ENCODE data around the gene POU4F1. TPM values are rescaled to one million over a fixed set of nuclear protein-coding genes. Genes with fewer than 3 reads are reported as not detected.

Gene POU4F1
- total and polyA plus RNA-seq, 2 donors (not counting 1 experiment from before 2014, with no cell fraction given) = 0.17 to 0.51 TPM

DNA sequence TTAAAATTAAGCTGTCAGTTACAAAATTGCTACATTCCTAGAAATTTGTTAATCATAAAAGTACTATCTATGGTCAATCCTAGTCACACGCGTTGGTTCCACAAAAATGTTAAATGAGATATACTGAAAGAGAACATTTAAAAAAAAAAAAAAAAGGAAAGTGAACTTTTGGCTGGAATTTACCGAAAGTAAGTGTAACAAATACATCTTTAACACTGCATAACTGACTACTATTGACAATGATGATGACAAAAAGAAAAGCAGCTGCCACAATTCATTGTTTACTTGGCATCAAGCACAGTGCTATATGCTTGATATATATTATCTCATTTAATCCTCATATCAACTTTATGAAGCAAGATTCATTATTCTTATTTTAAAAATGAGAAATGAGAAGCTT is 19.8 kb upstream of the POU4F1 start:
- H3K4me3 Mint-ChIP-seq = no peak overlapping the region
- Histone ChIP-seq H3K27me3 (replicated peaks in 1 of 4; ENCODE audit: control extremely low read depth in 1 of 4, control insufficient read depth in 3 of 4, insufficient read depth in 4 of 4, low read length in 3 of 4) (no peaks in the 10 kb centered on the region), H3K9me3 (ENCODE audit: control extremely low read depth in 1 of 3, control insufficient read depth in 2 of 3, insufficient read depth in 1 of 3, low read length in 2 of 3) (no peaks in the 10 kb centered on the region), H4K20me1 (ENCODE audit: control insufficient read depth, insufficient read depth, low read length, poor library complexity, severe bottlenecking) (peaks cover 9% of the 10 kb centered on the region), H3K4me3 (ENCODE audit: control extremely low read depth in 1 of 5, extremely low read depth in 1 of 5, insufficient read depth in 1 of 5, low read depth in 2 of 5, low read length in 4 of 5) (no peak overlapping the region), H3K36me3 (replicated peaks in 1 of 2; ENCODE audit: control extremely low read depth in 1 of 2, control insufficient read depth in 1 of 2, extremely low read depth in 1 of 2, insufficient read depth in 2 of 2, low read length in 1 of 2) (peaks cover 0 to 29% of the 10 kb centered on the region in 2 experiments), H2AFZ (ENCODE audit: insufficient read depth, low read depth, low read length, poor library complexity, severe bottlenecking) (no peak overlapping the region), H3K4me1 (ENCODE audit: control insufficient read depth in 2 of 2, insufficient read depth in 2 of 2, low read length in 2 of 2) (no peaks in the 10 kb centered on the region), H3K4me2 (replicated peaks; ENCODE audit: low read depth, low read length, poor library complexity, severe bottlenecking) (no peak overlapping the region), H3K79me2 (ENCODE audit: control insufficient read depth, insufficient read depth, low read length) (no peaks in the 10 kb centered on the region), H3K27ac (ENCODE audit: low read length in 2 of 2) (no peak overlapping the region), H3K9ac (ENCODE audit: low read length) (no peak overlapping the region)
- H3K27me3 Mint-ChIP-seq = no peaks in the 10 kb centered on the region
- ATAC-seq (ENCODE audit: low read depth) (no peak), DNase-seq (no peak)
- ChIA-PET CTCF (no interaction called here), POLR2A (no interaction called here)
- TF ChIP-seq, protein P1, sequence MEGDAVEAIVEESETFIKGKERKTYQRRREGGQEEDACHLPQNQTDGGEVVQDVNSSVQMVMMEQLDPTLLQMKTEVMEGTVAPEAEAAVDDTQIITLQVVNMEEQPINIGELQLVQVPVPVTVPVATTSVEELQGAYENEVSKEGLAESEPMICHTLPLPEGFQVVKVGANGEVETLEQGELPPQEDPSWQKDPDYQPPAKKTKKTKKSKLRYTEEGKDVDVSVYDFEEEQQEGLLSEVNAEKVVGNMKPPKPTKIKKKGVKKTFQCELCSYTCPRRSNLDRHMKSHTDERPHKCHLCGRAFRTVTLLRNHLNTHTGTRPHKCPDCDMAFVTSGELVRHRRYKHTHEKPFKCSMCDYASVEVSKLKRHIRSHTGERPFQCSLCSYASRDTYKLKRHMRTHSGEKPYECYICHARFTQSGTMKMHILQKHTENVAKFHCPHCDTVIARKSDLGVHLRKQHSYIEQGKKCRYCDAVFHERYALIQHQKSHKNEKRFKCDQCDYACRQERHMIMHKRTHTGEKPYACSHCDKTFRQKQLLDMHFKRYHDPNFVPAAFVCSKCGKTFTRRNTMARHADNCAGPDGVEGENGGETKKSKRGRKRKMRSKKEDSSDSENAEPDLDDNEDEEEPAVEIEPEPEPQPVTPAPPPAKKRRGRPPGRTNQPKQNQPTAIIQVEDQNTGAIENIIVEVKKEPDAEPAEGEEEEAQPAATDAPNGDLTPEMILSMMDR (IDR thresholded peaks at IDR 0.05) = no peak
- TF ChIP-seq EZH2 (IDR thresholded peaks at IDR 0.05; ENCODE audit: borderline replicate concordance, insufficient read depth, low read depth, low read length, poor library complexity, severe bottlenecking) = no peak
- WGBS (ENCODE audit: insufficient coverage) = no CpG with 5 or more reads among the region's 3 CpGs
- no peaks in the 10 kb centered on the region for H3K4me1 Mint-ChIP-seq
- H3K9me3 Mint-ChIP-seq (ENCODE audit: insufficient read depth) = no peaks in the 10 kb centered on the region
- H3K27ac Mint-ChIP-seq = no peak overlapping the region
- intact Hi-C loops (cut with micrococcal nuclease) = no loop called here

DNA sequence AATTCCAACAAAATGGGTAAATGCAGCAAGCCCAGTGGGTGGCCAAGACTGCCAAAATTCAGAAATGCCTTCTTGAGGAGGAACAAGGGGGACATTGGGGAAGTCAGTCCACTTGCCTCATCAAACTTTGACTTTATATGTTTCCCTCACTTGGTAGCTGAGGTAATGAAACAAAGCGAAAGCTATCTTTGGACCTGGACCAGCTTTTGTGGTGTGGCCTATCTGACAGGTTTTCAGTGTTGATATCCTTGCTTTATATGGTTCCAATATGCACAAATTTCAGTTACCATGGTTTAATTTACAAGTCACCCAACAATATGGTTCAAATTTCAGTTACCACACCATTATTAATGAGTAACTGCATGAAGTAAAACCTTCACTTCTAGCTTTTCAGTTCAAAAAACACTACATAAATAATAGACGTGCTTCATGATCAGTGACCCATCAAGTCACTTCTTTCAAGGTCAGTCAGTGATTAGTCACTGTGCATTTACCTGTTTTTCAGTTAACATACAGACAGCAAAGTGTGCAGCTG is 17.7 kb upstream of the POU4F1 start:
- no peak overlapping the region for H3K4me2 ChIP-seq (replicated peaks; ENCODE audit: low read depth, low read length, poor library complexity, severe bottlenecking)
- H2AFZ ChIP-seq (ENCODE audit: insufficient read depth, low read depth, low read length, poor library complexity, severe bottlenecking) = no peak overlapping the region
- intact Hi-C loops (cut with micrococcal nuclease) = no loop called here
- Mint-ChIP-seq H3K27ac (no peak overlapping the region), H3K9me3 (ENCODE audit: insufficient read depth) (no peaks in the 10 kb centered on the region), H3K4me1 (no peaks in the 10 kb centered on the region), H3K27me3 (no peaks in the 10 kb centered on the region), H3K4me3 (no peak overlapping the region)
- no peak for ATAC-seq (ENCODE audit: low read depth)
- WGBS (ENCODE audit: insufficient coverage) = 83% methylated on average over 1 of the region's 2 CpGs
- no peak overlapping the region for H3K9ac ChIP-seq (ENCODE audit: low read length)
- ChIA-PET CTCF (no interaction called here), POLR2A (no interaction called here)
- no peaks in the 10 kb centered on the region for H3K27me3 ChIP-seq (replicated peaks in 1 of 4; ENCODE audit: control extremely low read depth in 1 of 4, control insufficient read depth in 3 of 4, insufficient read depth in 4 of 4, low read length in 3 of 4)
- H4K20me1 ChIP-seq (ENCODE audit: control insufficient read depth, insufficient read depth, low read length, poor library complexity, severe bottlenecking) = peaks cover 9% of the 10 kb centered on the region
- H3K4me1 ChIP-seq (ENCODE audit: control insufficient read depth in 2 of 2, insufficient read depth in 2 of 2, low read length in 2 of 2) = no peaks in the 10 kb centered on the region
- H3K9me3 ChIP-seq (ENCODE audit: control extremely low read depth in 1 of 3, control insufficient read depth in 2 of 3, insufficient read depth in 1 of 3, low read length in 2 of 3) = no peaks in the 10 kb centered on the region
- no peak overlapping the region for H3K27ac ChIP-seq (ENCODE audit: low read length in 2 of 2)
- DNase-seq = no peak
- no peak overlapping the region for H3K4me3 ChIP-seq (ENCODE audit: control extremely low read depth in 1 of 5, extremely low read depth in 1 of 5, insufficient read depth in 1 of 5, low read depth in 2 of 5, low read length in 4 of 5)
- no peak for TF ChIP-seq EZH2 (IDR thresholded peaks at IDR 0.05; ENCODE audit: borderline replicate concordance, insufficient read depth, low read depth, low read length, poor library complexity, severe bottlenecking)
- TF ChIP-seq, protein P1 (IDR thresholded peaks at IDR 0.05) = no peak
- H3K79me2 ChIP-seq (ENCODE audit: control insufficient read depth, insufficient read depth, low read length) = no peaks in the 10 kb centered on the region
- peaks cover 0 to 32% of the 10 kb centered on the region in 2 experiments for H3K36me3 ChIP-seq (replicated peaks in 1 of 2; ENCODE audit: control extremely low read depth in 1 of 2, control insufficient read depth in 1 of 2, extremely low read depth in 1 of 2, insufficient read depth in 2 of 2, low read length in 1 of 2)

Data from B cell (primary cell).